Colonic mucosa (tissue), 4 donors: Measurements from ENCODE around the gene FCGBP. TPM values are rescaled to one million over a fixed set of nuclear protein-coding genes. Genes with fewer than 3 reads are reported as not detected.
A peak's percentile ranks its signal among the peaks of the same experiment; 100 is the strongest.

Experiments used
- DNase-seq: peaks from one replicate; pipeline ENCODE4 v3.0.0-alpha.2; 2020
- H3K27ac ChIP-seq: fragments of 200-600 bp; one replicate; pipeline ENCODE4 v1.8.0; 2021
- H3K27me3 ChIP-seq: fragments of 200-600 bp; one replicate; pipeline ENCODE4 v1.8.0; 2021
- H3K36me3 ChIP-seq: fragments of 200-600 bp; one replicate; pipeline ENCODE4 v1.8.0; 2021
- H3K4me1 ChIP-seq: fragments of 200-600 bp; one replicate; pipeline ENCODE4 v1.8.0; 2021; ENCODE audit warnings: mild to moderate bottlenecking
- H3K4me3 ChIP-seq: fragments of 200-600 bp; one replicate; pipeline ENCODE4 v1.8.0; 2021
- H3K9ac ChIP-seq, 2 donors: one replicate each; pipeline ENCODE4 v1.7.0; 2013; ENCODE audit warnings: control low read depth in 2 of 2, low read depth in 2 of 2, low read length in 2 of 2
- H3K9me3 ChIP-seq: fragments of 200-600 bp; one replicate; pipeline ENCODE4 v1.8.0; 2021
- intact Hi-C: fragments of 100-400 bp; cut with DNase I; formaldehyde crosslinking; loops from one replicate; pipeline ENCODE4 v1.14.1; 2022
- total RNA-seq, 2 donors: library from RNA; stranded (reverse); fragmentation: NEBNext Ultra II Directional in 1 of 2; extraction: Animal tissue kit (Norgen Biotek cat#: 25700) in 1 of 2; gene quantifications; one replicate each; pipeline ENCODE4 v1.2.1, GENCODE V29; 2021
- TF ChIP-seq, protein P1 (sequence below): fragments of 200-600 bp; IDR thresholded peaks from one replicate; pipeline ENCODE4 v1.8.0; 2022; ENCODE audit warnings: antibody characterized with exemption, mild to moderate bottlenecking
- donor health status: healthy.
- donor health status: DM: no; HTN: no; CAD: no.
- donor health status: DM: no; HTN: no; CAD: no.

FCGBP gene
- total RNA-seq, 2 donors from 2014 or later = 2,896 to 3,903 TPM

GRCh38 chr19:39951686-39952085, 17.3 kb upstream of the FCGBP start:
- no peaks in the 10 kb centered on the region for H3K36me3 ChIP-seq
- H3K9me3 ChIP-seq = no peaks in the 10 kb centered on the region
- intact Hi-C loops = no loop called here
- TF ChIP-seq, protein P1, sequence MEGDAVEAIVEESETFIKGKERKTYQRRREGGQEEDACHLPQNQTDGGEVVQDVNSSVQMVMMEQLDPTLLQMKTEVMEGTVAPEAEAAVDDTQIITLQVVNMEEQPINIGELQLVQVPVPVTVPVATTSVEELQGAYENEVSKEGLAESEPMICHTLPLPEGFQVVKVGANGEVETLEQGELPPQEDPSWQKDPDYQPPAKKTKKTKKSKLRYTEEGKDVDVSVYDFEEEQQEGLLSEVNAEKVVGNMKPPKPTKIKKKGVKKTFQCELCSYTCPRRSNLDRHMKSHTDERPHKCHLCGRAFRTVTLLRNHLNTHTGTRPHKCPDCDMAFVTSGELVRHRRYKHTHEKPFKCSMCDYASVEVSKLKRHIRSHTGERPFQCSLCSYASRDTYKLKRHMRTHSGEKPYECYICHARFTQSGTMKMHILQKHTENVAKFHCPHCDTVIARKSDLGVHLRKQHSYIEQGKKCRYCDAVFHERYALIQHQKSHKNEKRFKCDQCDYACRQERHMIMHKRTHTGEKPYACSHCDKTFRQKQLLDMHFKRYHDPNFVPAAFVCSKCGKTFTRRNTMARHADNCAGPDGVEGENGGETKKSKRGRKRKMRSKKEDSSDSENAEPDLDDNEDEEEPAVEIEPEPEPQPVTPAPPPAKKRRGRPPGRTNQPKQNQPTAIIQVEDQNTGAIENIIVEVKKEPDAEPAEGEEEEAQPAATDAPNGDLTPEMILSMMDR = no peak
- H3K27ac ChIP-seq = no peak overlapping the region
- H3K27me3 ChIP-seq = no peaks in the 10 kb centered on the region
- H3K4me1 ChIP-seq = no peaks in the 10 kb centered on the region
- H3K4me3 ChIP-seq = no peak overlapping the region
- H3K9ac ChIP-seq = no peak overlapping the region
- no peak for DNase-seq

GRCh38 chr19:39951065-39951650, 16.7 kb upstream of the FCGBP start:
- DNase-seq = no peak
- H3K4me3 ChIP-seq = no peak overlapping the region
- no peaks in the 10 kb centered on the region for H3K27me3 ChIP-seq
- no peak overlapping the region for H3K9ac ChIP-seq
- TF ChIP-seq, protein P1 = no peak
- no peaks in the 10 kb centered on the region for H3K36me3 ChIP-seq
- intact Hi-C loops = no loop called here
- no peak overlapping the region for H3K27ac ChIP-seq
- H3K9me3 ChIP-seq = no peaks in the 10 kb centered on the region
- no peaks in the 10 kb centered on the region for H3K4me1 ChIP-seq

- Histone ChIP-seq H3K36me3 (no peaks in the 10 kb centered on the region), H3K27ac (no peak overlapping the region), H3K9ac (no peak overlapping the region), H3K4me3 (no peak overlapping the region), H3K4me1 (no peaks in the 10 kb centered on the region), H3K27me3 (no peaks in the 10 kb centered on the region), H3K9me3 (no peaks in the 10 kb centered on the region)
- intact Hi-C loops = no loop called here
- TF ChIP-seq, protein P1 = no peak
- no peak for DNase-seq
Measured at GRCh38 chr19:39949026-39949747, 14.8 kb upstream of the FCGBP start.

- no peak overlapping the region for H3K27ac ChIP-seq
Measured at GRCh38 chr19:39946532-39946931, 12.1 kb upstream of the FCGBP start.

GRCh38 chr19:39943586-39943985, 9.2 kb upstream of the FCGBP start:
- Histone ChIP-seq H3K36me3 (no peaks in the 10 kb centered on the region), H3K27ac (peak overlapping the region; percentile 77), H3K9ac (peak overlapping the region; percentile 30 to 55), H3K9me3 (no peaks in the 10 kb centered on the region), H3K27me3 (no peaks in the 10 kb centered on the region), H3K4me1 (peaks cover 8% of the 10 kb centered on the region), H3K4me3 (no peak overlapping the region)
- DNase-seq = no peak
- TF ChIP-seq, protein P1 = no peak
- intact Hi-C loops = no loop called here

More at GRCh38 chr19:39946532-39946931, 12.1 kb upstream of the FCGBP start:
- DNase-seq = no peak
- Histone ChIP-seq H3K9ac (no peak overlapping the region), H3K27me3 (no peaks in the 10 kb centered on the region), H3K36me3 (no peaks in the 10 kb centered on the region), H3K4me3 (no peak overlapping the region), H3K9me3 (no peaks in the 10 kb centered on the region), H3K4me1 (no peaks in the 10 kb centered on the region)
- intact Hi-C loops = no loop called here
- TF ChIP-seq, protein P1 = no peak
